ENCODE data around the gene ANTKMT. TPM values are rescaled to one million over a fixed set of nuclear protein-coding genes. Genes with fewer than 3 reads are reported as not detected.
A peak's percentile ranks its signal among the peaks of the same experiment; 100 is the strongest.

ANTKMT gene
- polyA plus RNA-seq, 4 donors = 23.0 to 55.5 (median 38.1) TPM

DNA sequence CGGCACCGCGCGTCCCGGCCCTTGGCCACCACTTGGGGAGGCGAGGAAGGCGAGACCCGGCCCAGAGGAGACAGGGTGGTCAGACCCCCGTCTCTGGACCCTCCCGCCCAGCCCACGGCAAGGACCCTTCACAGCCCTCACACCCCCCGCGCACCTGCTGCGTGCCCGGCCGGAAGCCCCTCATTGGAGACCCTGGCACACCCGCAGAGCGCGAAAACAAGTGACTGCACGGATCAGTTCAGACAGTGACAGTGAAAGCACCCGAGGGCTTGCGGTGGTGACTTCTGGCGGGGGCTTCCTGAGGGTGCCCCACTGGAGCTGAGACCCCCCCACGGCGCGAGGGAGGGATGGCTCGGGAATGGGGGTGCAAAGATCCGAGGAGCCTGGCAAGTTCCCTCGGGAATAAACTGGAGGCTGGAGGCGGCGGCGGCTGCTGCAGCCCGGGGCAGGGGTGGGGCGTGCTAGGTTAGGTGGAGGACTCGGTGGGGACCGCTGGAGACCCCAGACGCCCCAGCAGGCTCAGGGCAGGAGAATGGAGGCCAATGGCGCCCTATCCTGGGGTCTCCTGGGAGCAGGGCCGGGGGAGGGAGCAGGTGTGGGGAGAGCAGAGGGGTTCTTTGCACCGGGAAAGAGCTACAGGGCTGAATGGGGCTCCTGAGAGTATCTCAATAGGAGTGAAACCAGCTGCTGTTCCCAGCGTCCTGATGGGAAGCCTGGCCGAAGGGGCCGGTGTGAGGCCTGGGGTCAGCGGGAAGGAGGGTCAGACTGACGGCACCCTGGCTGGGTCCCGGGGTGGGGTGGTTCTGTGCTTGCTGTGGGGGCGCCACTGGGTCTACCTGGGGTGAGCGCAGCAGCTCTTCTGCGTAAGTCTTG lies 14.5 kb upstream of the ANTKMT start:
- FAIRE-seq = no peak
- Histone ChIP-seq H3K27ac (ENCODE audit: low read depth in 1 of 3, low read length in 2 of 3) (peak overlapping the region in 1 of 3 donors; percentile 22), H3K27me3 (ENCODE audit: control insufficient read depth in 3 of 3, insufficient read depth in 3 of 3, low read length in 3 of 3) (peaks cover 31 to 88% (median 61%) of the 10 kb centered on the region in 3 donors), H3K36me3 (ENCODE audit: control insufficient read depth in 3 of 3, insufficient read depth in 2 of 3, low read depth in 1 of 3, low read length in 3 of 3) (no peaks in the 10 kb centered on the region), H3K9me3 (ENCODE audit: control insufficient read depth in 2 of 2, insufficient read depth in 1 of 2, low read depth in 1 of 2, low read length in 1 of 2) (no peaks in the 10 kb centered on the region), H3K4me1 (ENCODE audit: control insufficient read depth in 3 of 3, insufficient read depth in 2 of 3, low read depth in 1 of 3, low read length in 2 of 3) (peaks cover 0 to 7% (median 0%) of the 10 kb centered on the region in 3 donors), H3K4me3 (ENCODE audit: low read depth in 1 of 3, low read length in 3 of 3) (peak overlapping the region in 1 of 3 donors; percentile 32)
- no peak for DNase-seq
- WGBS, 3 donors = 5 to 6% (median 5%) methylated on average over 37 to 49 of the region's 49 CpGs

DNA sequence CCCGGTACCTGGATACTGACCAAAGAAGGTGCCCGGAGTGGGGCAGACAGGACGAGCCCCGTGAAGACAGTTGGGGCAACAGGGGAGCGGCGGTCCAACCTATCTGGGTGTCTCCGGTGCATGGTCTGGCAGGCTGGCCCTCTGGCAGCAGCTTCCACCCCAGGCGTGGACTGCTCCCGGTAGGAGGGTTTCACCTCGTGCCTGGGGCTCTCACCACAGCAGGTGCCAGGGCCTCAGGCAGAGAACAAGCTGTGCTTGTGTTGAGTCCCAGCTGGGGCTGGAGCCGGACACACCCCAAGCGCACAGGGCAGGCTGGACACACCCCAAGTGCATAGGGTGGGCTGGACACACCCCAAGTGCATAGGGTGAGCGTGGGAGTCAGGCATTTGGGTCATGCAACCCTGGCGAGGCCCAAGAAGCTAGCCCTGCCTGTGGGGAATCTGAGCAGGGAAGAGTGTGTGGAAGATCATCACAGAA lies 13.8 kb upstream of the ANTKMT start:
- Histone ChIP-seq H3K4me3 (ENCODE audit: low read depth in 1 of 3, low read length in 3 of 3) (no peak overlapping the region), H3K27me3 (ENCODE audit: control insufficient read depth in 3 of 3, insufficient read depth in 3 of 3, low read length in 3 of 3) (peaks cover 27 to 83% (median 58%) of the 10 kb centered on the region in 3 donors), H3K27ac (ENCODE audit: low read depth in 1 of 3, low read length in 2 of 3) (no peak overlapping the region), H3K4me1 (ENCODE audit: control insufficient read depth in 3 of 3, insufficient read depth in 2 of 3, low read depth in 1 of 3, low read length in 2 of 3) (peaks cover 0 to 9% (median 0%) of the 10 kb centered on the region in 3 donors), H3K9me3 (ENCODE audit: control insufficient read depth in 2 of 2, insufficient read depth in 1 of 2, low read depth in 1 of 2, low read length in 1 of 2) (no peaks in the 10 kb centered on the region), H3K36me3 (ENCODE audit: control insufficient read depth in 3 of 3, insufficient read depth in 2 of 3, low read depth in 1 of 3, low read length in 3 of 3) (no peaks in the 10 kb centered on the region)
- WGBS, 3 donors = 17 to 38% (median 30%) methylated on average over 14 of the region's 14 CpGs
- no peak for DNase-seq
- FAIRE-seq = no peak

DNA sequence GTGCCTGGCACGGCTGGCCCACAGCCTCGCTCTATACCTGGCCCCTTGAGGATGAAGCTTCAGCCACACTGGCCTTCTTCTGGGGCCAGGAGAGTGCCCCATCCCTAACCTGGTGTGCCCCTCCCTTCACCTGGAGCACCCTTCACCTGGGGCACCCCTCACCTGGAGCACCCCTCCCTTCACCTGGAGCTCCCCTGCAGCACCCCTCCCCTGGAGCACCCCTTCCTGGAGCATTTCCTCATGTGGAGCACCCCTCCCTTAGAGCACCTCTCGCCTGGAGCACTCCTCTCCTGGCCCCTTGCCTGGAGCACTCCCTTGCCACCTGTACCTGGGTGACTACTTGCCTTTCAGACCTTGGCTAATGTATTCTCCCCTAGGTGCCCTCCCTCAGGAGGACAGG lies 12.9 kb upstream of the ANTKMT start:
- Histone ChIP-seq H3K27me3 (ENCODE audit: control insufficient read depth in 3 of 3, insufficient read depth in 3 of 3, low read length in 3 of 3) (peaks cover 22 to 74% (median 50%) of the 10 kb centered on the region in 3 donors), H3K27ac (ENCODE audit: low read depth in 1 of 3, low read length in 2 of 3) (no peak overlapping the region), H3K4me3 (ENCODE audit: low read depth in 1 of 3, low read length in 3 of 3) (no peak overlapping the region), H3K36me3 (ENCODE audit: control insufficient read depth in 3 of 3, insufficient read depth in 2 of 3, low read depth in 1 of 3, low read length in 3 of 3) (no peaks in the 10 kb centered on the region), H3K9me3 (ENCODE audit: control insufficient read depth in 2 of 2, insufficient read depth in 1 of 2, low read depth in 1 of 2, low read length in 1 of 2) (no peaks in the 10 kb centered on the region), H3K4me1 (ENCODE audit: control insufficient read depth in 3 of 3, insufficient read depth in 2 of 3, low read depth in 1 of 3, low read length in 2 of 3) (peaks cover 0 to 9% (median 0%) of the 10 kb centered on the region in 3 donors)
- DNase-seq (no peak), FAIRE-seq (no peak)
- WGBS, 3 donors = 31 to 55% (median 40%) methylated on average over 3 of the region's 3 CpGs

DNA sequence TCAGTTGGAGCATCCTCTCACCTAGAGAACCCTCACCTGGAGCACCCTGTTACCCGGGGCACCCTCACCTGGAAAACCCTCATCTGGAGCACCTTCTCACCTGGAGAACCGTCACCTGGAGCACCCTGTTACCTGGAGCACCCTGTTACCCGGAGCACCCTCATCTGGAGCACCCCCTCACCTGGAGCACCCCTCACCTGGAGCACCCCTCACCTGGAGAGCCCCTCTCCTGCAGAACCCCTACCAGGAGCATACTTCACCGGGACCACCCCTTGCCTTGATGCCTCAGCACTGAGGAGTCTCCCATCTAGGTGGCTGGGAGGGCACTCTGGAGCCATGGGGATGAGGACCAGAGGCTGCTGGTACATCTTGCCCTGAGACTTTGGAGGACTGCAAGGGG lies 12.0 kb upstream of the ANTKMT start:
- Histone ChIP-seq H3K4me1 (ENCODE audit: control insufficient read depth in 3 of 3, insufficient read depth in 2 of 3, low read depth in 1 of 3, low read length in 2 of 3) (peaks cover 0 to 9% (median 0%) of the 10 kb centered on the region in 3 donors), H3K9me3 (ENCODE audit: control insufficient read depth in 2 of 2, insufficient read depth in 1 of 2, low read depth in 1 of 2, low read length in 1 of 2) (no peaks in the 10 kb centered on the region), H3K36me3 (ENCODE audit: control insufficient read depth in 3 of 3, insufficient read depth in 2 of 3, low read depth in 1 of 3, low read length in 3 of 3) (no peaks in the 10 kb centered on the region), H3K27ac (ENCODE audit: low read depth in 1 of 3, low read length in 2 of 3) (no peak overlapping the region), H3K4me3 (ENCODE audit: low read depth in 1 of 3, low read length in 3 of 3) (no peak overlapping the region), H3K27me3 (ENCODE audit: control insufficient read depth in 3 of 3, insufficient read depth in 3 of 3, low read length in 3 of 3) (peaks cover 16 to 70% (median 45%) of the 10 kb centered on the region in 3 donors)
- DNase-seq (no peak), FAIRE-seq (no peak)
- WGBS, 3 donors = 66 to 72% (median 71%) methylated on average over 4 of the region's 4 CpGs

DNA sequence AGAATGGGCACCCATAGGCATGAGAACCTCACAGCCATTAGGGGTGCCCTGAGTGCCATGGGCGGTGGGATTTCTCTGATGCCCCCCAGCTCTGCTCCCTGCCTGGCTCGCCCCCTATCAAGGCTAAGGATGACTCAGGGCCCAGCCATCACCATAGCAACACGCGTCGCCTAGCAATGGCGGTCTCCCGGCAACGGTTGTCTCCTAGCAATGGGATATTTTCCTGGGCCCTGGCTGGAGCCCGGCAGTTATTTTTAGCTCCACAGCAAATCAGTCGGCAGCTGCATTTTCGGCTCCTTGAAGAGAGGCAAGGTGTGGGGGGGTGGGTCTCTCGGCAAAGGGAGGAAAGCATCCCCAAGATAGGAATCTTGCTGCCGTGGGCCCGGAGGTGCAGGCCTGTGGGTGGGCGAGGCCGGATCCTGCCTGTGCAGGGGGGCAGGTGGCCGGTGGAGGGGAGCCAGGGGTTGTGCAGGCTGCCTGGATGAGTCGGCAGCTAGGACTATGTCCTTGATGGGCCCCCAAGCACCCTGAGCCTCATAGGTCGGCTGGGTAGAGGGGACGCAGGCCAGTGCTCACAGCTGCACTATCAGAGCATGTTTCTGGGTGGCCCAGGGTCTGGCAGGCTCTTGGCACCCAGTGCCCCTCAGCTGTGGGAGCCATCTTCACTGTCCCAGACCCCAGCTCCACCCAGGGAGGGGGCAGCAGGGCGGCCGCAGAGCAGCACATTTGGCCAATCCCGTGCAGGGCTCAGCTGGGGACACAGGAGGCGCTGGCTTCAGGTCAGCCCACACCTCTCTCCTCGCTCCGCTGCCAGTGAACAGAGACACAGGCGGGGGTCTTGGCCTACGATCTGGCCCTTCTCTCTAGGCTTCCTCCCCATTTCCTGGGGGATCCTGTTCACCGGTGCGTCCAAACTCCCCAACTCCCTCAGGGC lies 11.1 kb upstream of the ANTKMT start:
- 16 to 23% (median 18%) methylated on average over 29 to 30 of the region's 30 CpGs for WGBS, 3 donors
- no peak overlapping the region for H3K4me3 ChIP-seq (ENCODE audit: low read depth in 1 of 3, low read length in 3 of 3)
- H3K27ac ChIP-seq (ENCODE audit: low read depth in 1 of 3, low read length in 2 of 3) = peak overlapping the region in 1 of 3 donors; percentile 67
- peaks cover 0 to 14% (median 3%) of the 10 kb centered on the region in 3 donors for H3K4me1 ChIP-seq (ENCODE audit: control insufficient read depth in 3 of 3, insufficient read depth in 2 of 3, low read depth in 1 of 3, low read length in 2 of 3)
- H3K9me3 ChIP-seq (ENCODE audit: control insufficient read depth in 2 of 2, insufficient read depth in 1 of 2, low read depth in 1 of 2, low read length in 1 of 2) = no peaks in the 10 kb centered on the region
- H3K36me3 ChIP-seq (ENCODE audit: control insufficient read depth in 3 of 3, insufficient read depth in 2 of 3, low read depth in 1 of 3, low read length in 3 of 3) = no peaks in the 10 kb centered on the region
- H3K27me3 ChIP-seq (ENCODE audit: control insufficient read depth in 3 of 3, insufficient read depth in 3 of 3, low read length in 3 of 3) = peaks cover 14 to 69% (median 38%) of the 10 kb centered on the region in 3 donors
- DNase-seq = peak in 1 of 2 donors; percentile 52
- no peak for FAIRE-seq

DNA sequence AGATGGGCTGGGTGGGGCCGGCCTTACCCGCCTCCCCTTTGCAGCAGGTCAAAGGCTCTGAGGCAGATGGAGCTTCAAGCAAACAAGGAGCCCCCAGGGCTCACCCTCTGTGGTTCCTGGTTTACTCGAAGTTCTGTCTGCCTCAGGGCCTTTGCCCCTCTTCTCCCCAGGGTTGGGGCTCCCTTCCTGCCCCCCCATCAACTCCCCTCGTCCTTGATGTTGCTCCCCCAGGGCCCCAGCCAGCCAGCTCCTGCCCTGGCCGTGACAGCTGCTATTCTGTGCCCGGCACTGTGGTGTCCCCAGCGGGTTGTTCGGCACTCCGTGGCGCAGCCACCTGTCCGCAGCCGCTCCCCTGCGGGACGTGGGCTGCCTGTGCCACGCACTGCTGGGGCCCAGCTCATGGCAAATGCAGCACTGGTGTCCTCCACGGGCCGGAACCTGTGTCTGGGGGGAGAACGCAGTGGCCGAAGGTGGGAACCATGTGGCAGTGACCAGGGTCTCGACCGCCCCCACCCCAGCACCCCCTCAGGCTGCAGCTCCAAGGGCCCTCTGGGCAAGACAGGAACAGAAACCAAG lies 10.4 kb upstream of the ANTKMT start:
- Histone ChIP-seq H3K27ac (ENCODE audit: low read depth in 1 of 3, low read length in 2 of 3) (peak overlapping the region in 1 of 3 donors; percentile 67), H3K9me3 (ENCODE audit: control insufficient read depth in 2 of 2, insufficient read depth in 1 of 2, low read depth in 1 of 2, low read length in 1 of 2) (no peaks in the 10 kb centered on the region), H3K4me3 (ENCODE audit: low read depth in 1 of 3, low read length in 3 of 3) (no peak overlapping the region), H3K27me3 (ENCODE audit: control insufficient read depth in 3 of 3, insufficient read depth in 3 of 3, low read length in 3 of 3) (peaks cover 14 to 67% (median 38%) of the 10 kb centered on the region in 3 donors), H3K36me3 (ENCODE audit: control insufficient read depth in 3 of 3, insufficient read depth in 2 of 3, low read depth in 1 of 3, low read length in 3 of 3) (no peaks in the 10 kb centered on the region), H3K4me1 (ENCODE audit: control insufficient read depth in 3 of 3, insufficient read depth in 2 of 3, low read depth in 1 of 3, low read length in 2 of 3) (peaks cover 0 to 14% (median 3%) of the 10 kb centered on the region in 3 donors)
- FAIRE-seq (no peak), DNase-seq (no peak)
- 55 to 66% (median 58%) methylated on average over 21 of the region's 21 CpGs for WGBS, 3 donors

DNA sequence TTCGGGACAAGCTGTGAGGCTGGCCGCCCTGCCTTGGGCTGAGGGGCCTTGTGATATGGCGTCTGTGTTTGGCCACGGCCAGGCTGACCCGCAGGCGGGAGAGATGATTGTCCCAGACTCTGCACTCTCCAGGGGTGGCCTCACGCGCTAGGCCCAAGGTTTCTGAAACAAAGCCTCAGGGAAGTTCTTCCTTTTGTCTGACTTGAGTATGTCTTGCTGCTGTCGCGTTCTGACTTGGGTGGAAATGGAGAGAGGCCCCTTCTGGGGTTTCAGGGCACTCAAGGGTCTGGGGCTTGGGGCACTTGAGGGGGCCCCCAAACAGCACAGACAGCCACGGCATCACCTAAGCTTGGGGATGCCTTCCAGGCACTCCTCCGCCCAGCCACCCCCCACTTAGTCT lies 9.9 kb upstream of the ANTKMT start:
- DNase-seq (no peak), FAIRE-seq (no peak)
- Histone ChIP-seq H3K4me3 (ENCODE audit: low read depth in 1 of 3, low read length in 3 of 3) (no peak overlapping the region), H3K27ac (ENCODE audit: low read depth in 1 of 3, low read length in 2 of 3) (peak overlapping the region in 1 of 3 donors; percentile 67), H3K36me3 (ENCODE audit: control insufficient read depth in 3 of 3, insufficient read depth in 2 of 3, low read depth in 1 of 3, low read length in 3 of 3) (no peaks in the 10 kb centered on the region), H3K27me3 (ENCODE audit: control insufficient read depth in 3 of 3, insufficient read depth in 3 of 3, low read length in 3 of 3) (peaks cover 14 to 69% (median 38%) of the 10 kb centered on the region in 3 donors), H3K9me3 (ENCODE audit: control insufficient read depth in 2 of 2, insufficient read depth in 1 of 2, low read depth in 1 of 2, low read length in 1 of 2) (no peaks in the 10 kb centered on the region), H3K4me1 (ENCODE audit: control insufficient read depth in 3 of 3, insufficient read depth in 2 of 3, low read depth in 1 of 3, low read length in 2 of 3) (peaks cover 0 to 17% (median 3%) of the 10 kb centered on the region in 3 donors)
- 65 to 75% (median 70%) methylated on average over 12 of the region's 12 CpGs for WGBS, 3 donors
